ENCODE data around the gene GABARAPL2. TPM values are rescaled to one million over a fixed set of nuclear protein-coding genes. Genes with fewer than 3 reads are reported as not detected.
"Not testable (repeated sequence)": the region's sequence is repeated elsewhere in the genome, so short reads cannot be mapped to it uniquely, and the experiment has no call there.

The GABARAPL2 gene
- total RNA-seq, 2 experiments from 2014 or later = 60.7 to 66.2 TPM

DNA sequence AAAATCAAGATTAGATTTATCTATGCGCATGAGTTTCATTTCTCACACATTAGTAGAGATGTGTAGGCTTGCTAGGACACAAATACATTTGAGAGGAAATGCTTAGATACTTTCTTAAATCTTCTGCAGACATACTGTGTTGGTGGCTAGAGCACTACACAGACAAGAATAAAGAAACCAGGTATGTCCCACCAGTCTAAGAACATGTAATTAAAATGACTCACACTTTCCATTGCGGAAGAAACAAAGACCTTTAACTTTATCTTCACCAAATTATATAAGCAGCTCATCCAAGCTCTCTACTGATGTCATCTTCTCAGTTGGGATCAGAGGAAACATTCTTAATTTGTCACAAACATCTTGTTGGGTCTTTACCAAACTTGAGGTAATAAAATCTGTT is 12.5 kb downstream of the GABARAPL2 start:
- no peak overlapping the region for H3K4me3 Mint-ChIP-seq
- ChIA-PET POLR2A (no interaction called here), CTCF (no interaction called here)
- no peak for DNase-seq
- H3K27me3 Mint-ChIP-seq = no peaks in the 10 kb centered on the region
- H3K36me3 Mint-ChIP-seq (ENCODE audit: low read depth) = peaks cover 30% of the 10 kb centered on the region
- H3K9me3 Mint-ChIP-seq = no peaks in the 10 kb centered on the region
- no peak overlapping the region for H3K27ac Mint-ChIP-seq
- peaks cover 14% of the 10 kb centered on the region for H3K4me1 Mint-ChIP-seq

DNA sequence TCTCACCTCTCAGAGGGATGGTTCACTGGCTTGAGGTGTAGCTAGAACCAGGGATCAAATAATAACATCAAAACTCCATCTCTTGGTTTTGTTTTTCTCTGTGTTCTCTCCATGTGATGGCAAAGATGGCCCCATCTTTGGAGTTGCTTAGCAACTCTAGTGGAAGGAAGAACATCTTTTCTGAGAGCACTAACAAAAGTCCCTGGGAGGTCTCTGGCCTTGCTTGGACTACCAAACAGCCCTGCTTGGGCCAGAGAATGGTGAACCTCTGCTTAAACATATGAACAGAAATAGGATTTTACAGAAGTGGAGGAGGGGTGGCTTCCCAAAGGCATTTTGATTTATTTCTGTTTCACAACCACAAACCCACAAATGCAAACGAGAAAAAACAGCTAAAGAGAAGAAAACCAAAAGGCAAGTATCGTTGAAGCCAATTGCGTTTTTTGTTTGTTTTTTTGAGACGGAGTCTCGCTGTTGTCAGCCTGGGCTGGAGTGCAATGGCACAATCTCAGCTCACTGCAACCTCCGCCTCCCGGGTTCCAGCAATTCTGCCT is 13.2 kb downstream of the GABARAPL2 start:
- POLR2A ChIA-PET = no interaction called here
- Mint-ChIP-seq H3K9me3 (no peaks in the 10 kb centered on the region), H3K27ac (no peak overlapping the region), H3K27me3 (no peaks in the 10 kb centered on the region), H3K36me3 (ENCODE audit: low read depth) (peaks cover 28% of the 10 kb centered on the region), H3K4me1 (peaks cover 14% of the 10 kb centered on the region), H3K4me3 (no peak overlapping the region)
- no peak for DNase-seq
- CTCF ChIA-PET = interaction anchor here (1.1 kb wide), 1 partner anchor 97 kb away, joined by 3 read pairs; the partner anchor contains the start of gene CPHXL2

DNA sequence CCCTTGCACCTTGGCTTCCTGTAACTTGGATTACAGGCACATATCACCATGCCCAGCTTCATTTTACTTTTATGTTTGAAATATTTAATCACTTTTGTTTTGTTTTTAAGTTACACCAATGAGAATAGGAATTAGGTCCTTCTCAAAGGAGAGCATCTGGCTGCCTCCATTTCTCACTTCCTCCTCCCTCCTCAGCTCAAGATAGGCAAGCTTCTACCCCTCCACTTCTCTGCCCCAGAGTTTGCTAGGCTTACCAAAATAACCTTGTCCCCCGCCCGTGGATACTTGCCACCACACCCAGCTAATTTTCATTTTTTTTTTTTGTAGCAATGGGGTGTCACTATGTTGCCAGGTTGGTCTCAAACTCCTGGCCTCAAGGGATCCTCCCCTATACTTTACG is 17.9 kb downstream of the GABARAPL2 start:
- Mint-ChIP-seq H3K9me3 (no peaks in the 10 kb centered on the region), H3K36me3 (ENCODE audit: low read depth) (peaks cover 15% of the 10 kb centered on the region), H3K27ac (no peak overlapping the region), H3K4me3 (no peak overlapping the region), H3K4me1 (peaks cover 6% of the 10 kb centered on the region), H3K27me3 (no peaks in the 10 kb centered on the region)
- no peak for DNase-seq
- ChIA-PET POLR2A (no interaction called here), CTCF (no interaction called here)

DNA sequence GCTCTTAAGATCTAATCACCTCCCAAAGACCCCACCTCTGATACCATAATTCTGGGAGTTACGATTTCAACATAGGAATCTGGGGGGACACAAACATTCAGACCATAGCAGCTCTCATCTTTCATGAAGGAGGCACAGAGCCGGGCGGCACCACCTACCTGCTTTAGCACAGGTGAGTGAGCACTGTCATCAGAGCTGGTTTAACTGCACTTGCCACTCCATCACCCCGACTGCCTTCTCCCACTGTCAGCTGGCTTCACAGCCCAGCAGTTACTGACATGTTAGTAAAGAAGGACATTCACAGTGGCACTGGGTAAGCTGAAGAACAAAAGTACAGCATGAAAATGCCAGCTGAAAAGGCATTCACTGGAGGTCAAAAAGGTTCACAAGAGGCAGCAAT is 22.5 kb downstream of the GABARAPL2 start:
- ChIA-PET CTCF (interaction anchor here (1.2 to 1.4 kb wide), 2 partner anchors 24 to 53 kb away, joined by 3 to 4 read pairs; no protein-coding TSS in a partner anchor), POLR2A (no interaction called here)
- Mint-ChIP-seq H3K36me3 (ENCODE audit: low read depth) (peaks cover 3% of the 10 kb centered on the region), H3K9me3 (no peaks in the 10 kb centered on the region), H3K27me3 (no peaks in the 10 kb centered on the region), H3K4me1 (peaks cover 3% of the 10 kb centered on the region), H3K4me3 (no peak overlapping the region), H3K27ac (no peak overlapping the region)
- DNase-seq = no peak

DNA sequence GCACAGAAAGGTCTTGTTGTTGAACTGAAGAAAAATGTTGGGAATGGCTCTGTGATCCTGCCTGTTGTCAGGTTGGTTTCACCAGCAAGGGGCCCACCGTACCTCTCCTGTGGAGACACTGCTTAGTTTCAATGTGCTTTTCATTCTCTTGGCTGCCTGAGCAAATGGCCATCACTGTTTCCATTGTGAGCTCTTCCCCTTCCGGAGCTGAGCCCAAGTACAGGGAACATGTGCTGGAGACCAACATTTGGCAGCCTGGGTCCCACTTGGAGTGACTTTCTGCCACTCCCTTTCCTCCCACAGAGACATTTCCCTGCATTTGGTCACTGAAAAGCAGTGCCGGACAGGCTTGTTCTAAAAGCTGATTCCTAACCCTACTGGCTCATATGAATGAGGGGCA is 23.1 kb downstream of the GABARAPL2 start:
- no peaks in the 10 kb centered on the region for H3K27me3 Mint-ChIP-seq
- ChIA-PET CTCF (interaction anchor here (0.7 to 1.4 kb wide), 2 partner anchors 52 to 72 kb away, joined by 3 read pairs; no protein-coding TSS in a partner anchor), POLR2A (no interaction called here)
- H3K4me3 Mint-ChIP-seq = no peak overlapping the region
- H3K9me3 Mint-ChIP-seq = no peaks in the 10 kb centered on the region
- peaks cover 9% of the 10 kb centered on the region for H3K4me1 Mint-ChIP-seq
- peaks cover 5% of the 10 kb centered on the region for H3K36me3 Mint-ChIP-seq (ENCODE audit: low read depth)
- DNase-seq = no peak
- no peak overlapping the region for H3K27ac Mint-ChIP-seq

DNA sequence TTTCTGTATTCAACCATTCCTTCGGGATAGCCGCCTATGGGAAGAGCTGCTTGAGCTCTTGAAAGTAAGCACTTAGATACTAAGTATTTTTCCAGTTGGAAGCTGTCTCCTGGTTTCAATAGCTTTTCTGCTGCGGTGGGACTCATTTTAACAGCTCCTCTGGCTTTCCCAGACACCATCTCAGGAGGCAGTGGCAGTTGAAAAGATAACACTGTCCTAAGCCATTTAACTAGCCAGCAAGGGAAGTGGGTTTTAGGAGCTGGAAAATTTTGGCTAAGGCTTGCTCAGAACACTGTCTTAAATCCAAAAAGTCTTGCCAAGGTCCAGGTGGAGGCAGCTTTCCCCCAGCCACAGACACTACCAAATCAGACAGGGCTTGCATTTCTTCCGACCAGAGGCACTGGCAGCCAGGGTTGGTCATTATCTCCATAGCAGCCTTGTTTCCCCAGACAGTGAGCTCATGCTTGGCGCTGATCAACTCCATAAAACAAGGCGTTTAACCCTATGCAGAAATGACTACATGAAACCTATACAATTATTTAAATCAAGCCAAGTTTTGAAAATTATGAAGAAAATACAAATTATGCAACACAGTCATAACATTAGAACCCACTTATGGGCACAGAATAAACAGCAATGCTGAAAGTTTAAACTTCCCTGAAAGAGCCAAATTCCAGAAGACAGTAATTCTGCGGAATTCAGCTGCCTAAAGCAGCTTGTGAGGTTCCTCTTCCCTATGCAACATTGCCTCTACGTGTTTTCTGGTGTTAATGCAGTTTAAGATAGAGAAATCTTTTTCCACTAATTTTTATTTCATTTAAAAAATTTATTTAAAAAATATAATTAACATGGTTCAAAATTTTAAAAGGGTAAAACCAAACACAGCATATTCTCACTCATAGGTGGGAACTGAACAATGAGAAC is 25.0 kb downstream of the GABARAPL2 start:
- CTCF ChIA-PET = interaction anchor here (0.6 to 1.4 kb wide), 3 partner anchors 15 to 115 kb away, joined by 3 to 4 read pairs (median 3); no protein-coding TSS in a partner anchor
- Mint-ChIP-seq H3K36me3 (ENCODE audit: low read depth) (peaks cover 8% of the 10 kb centered on the region), H3K9me3 (no peaks in the 10 kb centered on the region)

DNA sequence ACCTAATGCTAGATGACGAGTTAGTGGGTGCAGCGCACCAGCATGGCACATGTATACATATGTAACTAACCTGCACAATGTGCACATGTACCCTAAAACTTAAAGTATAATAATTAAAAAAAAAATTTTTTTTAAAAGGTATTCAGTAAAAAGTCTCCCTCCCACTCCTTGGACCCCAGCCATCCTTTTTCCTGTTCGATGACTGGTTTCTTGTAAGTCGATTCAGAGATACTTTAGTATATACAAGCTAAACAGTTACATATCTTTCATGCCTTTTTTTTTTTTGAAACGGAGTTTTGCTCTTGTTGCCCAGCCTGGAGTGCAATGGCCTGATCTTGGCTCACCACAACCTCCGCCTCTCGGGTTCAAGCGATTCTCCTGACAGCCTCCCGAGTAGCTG is 25.7 kb downstream of the GABARAPL2 start:
- DNase-seq; H3K9me3 Mint-ChIP-seq; H3K36me3 Mint-ChIP-seq (ENCODE audit: low read depth); H3K27ac Mint-ChIP-seq; H3K4me3 Mint-ChIP-seq; H3K27me3 Mint-ChIP-seq: not testable (repeated sequence)
- POLR2A ChIA-PET = interaction anchor here (0.6 kb wide), 1 partner anchor 248 kb away, joined by 3 read pairs; no protein-coding TSS in a partner anchor
- CTCF ChIA-PET = interaction anchor here (1.4 kb wide), 1 partner anchor 27 kb away, joined by 3 read pairs; no protein-coding TSS in a partner anchor
- peaks cover 16% of the 10 kb centered on the region for H3K4me1 Mint-ChIP-seq

More for the DNA sequence above, 25.0 kb downstream of the GABARAPL2 start:
- Mint-ChIP-seq H3K4me3 (no peak overlapping the region), H3K27ac (no peak overlapping the region), H3K27me3 (no peaks in the 10 kb centered on the region), H3K4me1 (peaks cover 16% of the 10 kb centered on the region)
- POLR2A ChIA-PET = interaction anchor here (0.6 kb wide), 1 partner anchor 247 kb away, joined by 3 read pairs; no protein-coding TSS in a partner anchor
- DNase-seq = no peak

DNA sequence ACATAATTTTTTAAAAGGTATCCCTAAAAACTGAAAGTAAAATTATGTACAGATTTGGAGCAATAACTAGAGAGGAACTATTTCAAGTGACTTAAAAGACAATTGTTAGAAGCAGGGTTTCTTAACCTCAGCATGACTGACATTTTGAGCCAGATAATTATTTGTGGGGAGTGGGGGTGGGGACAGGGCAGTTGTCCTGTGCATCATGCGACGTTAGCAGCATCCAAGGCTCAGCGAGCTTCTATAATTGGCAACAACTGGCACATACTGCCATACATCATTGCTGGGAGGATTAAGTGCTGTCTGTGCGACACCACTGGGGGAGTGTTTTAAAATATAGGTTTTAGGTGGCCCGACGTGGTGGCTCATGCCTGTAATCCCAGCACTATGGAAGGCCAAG is 27.1 kb downstream of the GABARAPL2 start:
- CTCF ChIA-PET = no interaction called here
- peaks cover 16% of the 10 kb centered on the region for H3K4me1 Mint-ChIP-seq
- H3K36me3 Mint-ChIP-seq (ENCODE audit: low read depth) = peaks cover 19% of the 10 kb centered on the region
- DNase-seq = no peak
- POLR2A ChIA-PET = no interaction called here
- no peaks in the 10 kb centered on the region for H3K9me3 Mint-ChIP-seq
- H3K27ac Mint-ChIP-seq = no peak overlapping the region
- no peak overlapping the region for H3K4me3 Mint-ChIP-seq
- H3K27me3 Mint-ChIP-seq = no peaks in the 10 kb centered on the region

DNA sequence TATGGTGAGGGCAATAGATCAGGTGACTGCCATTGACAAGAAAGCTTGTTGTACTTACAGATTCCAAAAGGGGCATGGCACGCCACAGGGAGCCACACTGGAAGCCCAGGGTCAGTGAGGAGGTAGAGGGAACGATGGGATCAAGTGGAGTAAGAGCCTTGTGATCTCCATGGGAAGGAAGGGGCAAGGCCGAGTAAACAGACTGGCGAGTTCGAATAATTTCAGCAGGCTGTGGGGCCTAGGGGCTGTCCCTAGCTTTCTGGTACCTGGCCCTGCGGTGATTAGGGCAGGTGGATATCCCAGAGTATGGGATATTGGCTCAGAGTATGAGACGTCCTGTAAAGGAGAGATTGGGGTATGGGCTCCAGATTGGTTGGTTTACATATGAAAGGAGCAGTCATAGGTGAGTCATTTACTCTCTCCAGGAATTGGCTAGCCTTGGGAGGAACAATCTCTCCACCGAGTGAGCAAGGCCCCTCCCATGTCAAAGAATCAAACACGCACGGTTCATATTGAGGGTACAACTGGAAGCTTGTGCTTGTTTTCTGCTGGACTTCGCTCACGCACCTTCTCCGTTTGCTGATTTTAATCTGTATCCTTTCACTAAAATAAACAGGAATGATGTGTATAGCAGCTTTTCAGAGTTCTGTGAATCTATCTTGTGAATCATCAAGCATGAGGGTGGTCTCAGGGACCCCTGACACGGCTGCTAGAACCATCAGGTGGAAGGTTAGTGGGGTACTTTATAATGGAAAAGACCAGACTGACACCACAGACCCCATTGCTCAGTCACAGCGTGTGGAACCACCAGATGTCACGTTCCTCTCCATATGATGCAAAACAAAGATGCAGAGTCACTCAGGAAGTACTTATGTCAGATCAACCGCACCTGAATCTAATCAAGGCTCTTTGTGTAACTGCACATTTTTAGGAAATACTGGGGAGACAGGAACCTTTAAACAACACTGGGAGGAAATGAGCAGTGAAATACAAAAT is 27.9 kb downstream of the GABARAPL2 start:
- CTCF ChIA-PET = no interaction called here
- H3K4me1 Mint-ChIP-seq = peaks cover 16% of the 10 kb centered on the region
- peak; percentile 11 for DNase-seq
- H3K27ac Mint-ChIP-seq = peak overlapping the region; percentile 57
- H3K27me3 Mint-ChIP-seq = no peaks in the 10 kb centered on the region
- H3K4me3 Mint-ChIP-seq = no peak overlapping the region
- POLR2A ChIA-PET = no interaction called here
- H3K36me3 Mint-ChIP-seq (ENCODE audit: low read depth) = peaks cover 20% of the 10 kb centered on the region
- no peaks in the 10 kb centered on the region for H3K9me3 Mint-ChIP-seq

DNA sequence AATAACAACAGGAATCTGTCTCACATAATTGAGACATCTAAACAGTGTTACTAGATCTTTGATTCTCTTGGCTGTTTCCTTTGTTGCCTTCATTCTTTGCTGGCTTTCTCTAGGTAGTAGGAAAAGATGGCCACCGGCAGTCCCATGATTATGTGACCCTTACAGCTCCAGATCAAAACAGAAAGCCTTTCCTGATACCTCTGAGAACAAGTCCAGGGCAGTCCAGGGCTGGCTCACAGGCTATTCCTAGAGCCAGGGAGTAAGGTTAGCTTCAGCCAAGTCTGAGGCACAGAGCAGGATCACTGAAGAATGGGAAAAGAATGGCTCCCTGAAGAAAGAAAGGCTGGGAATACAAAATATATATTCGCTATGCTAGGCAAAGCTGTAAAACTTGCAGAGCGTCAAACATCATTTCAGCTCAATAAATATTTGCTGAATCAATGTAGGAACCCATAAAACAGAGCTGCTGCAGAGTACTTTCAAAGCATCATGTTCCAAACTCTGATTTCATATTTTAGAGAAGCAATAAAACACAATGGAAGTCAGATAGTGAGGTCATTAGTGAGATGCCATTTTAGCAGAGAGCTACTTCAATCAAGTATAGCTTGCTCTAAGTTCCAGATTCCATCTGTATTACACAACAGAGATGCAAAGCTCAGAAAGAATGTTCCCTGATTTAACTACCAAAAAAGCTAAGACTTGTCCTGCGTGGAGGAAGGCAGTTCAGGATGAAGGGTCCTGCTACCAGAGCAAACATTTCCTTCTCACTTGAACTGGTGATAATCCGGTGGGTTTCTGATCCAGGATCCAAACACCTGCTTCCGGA is 33.5 kb downstream of the GABARAPL2 start:
- ChIA-PET POLR2A (no interaction called here), CTCF (interaction anchor here (0.5 to 1.0 kb wide), 4 partner anchors 10 to 82 kb away, joined by 3 read pairs; no protein-coding TSS in a partner anchor)
- Mint-ChIP-seq H3K27ac (no peak overlapping the region), H3K36me3 (ENCODE audit: low read depth) (peaks cover 59% of the 10 kb centered on the region), H3K4me1 (peaks cover 6% of the 10 kb centered on the region), H3K4me3 (no peak overlapping the region), H3K27me3 (no peaks in the 10 kb centered on the region), H3K9me3 (peaks cover 11% of the 10 kb centered on the region)
- DNase-seq = no peak

DNA sequence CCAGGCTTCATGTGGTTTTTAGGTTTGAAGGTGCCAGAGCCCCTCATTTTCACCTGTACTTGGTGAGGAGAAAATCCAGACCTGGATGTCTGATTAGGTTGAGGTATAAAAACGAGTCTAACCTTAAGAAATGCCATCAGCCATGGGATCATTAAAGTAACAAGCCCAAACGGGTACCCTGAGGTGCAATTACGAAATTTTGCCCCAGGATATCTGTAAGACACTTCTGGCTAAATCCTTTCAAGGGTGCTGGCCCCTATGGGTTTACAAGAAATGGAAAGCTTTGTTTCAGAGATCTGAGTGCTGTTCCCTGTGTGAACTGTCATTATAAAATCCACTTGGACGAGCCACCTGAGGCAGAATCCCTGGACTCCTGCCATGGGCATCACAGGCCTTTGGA is 37.1 kb downstream of the GABARAPL2 start:
- H3K4me1 Mint-ChIP-seq = no peaks in the 10 kb centered on the region
- ChIA-PET CTCF (interaction anchor here (0.7 kb wide), 1 partner anchor 17 kb away, joined by 3 read pairs; no protein-coding TSS in a partner anchor), POLR2A (no interaction called here)
- H3K27me3 Mint-ChIP-seq = no peaks in the 10 kb centered on the region
- no peak for DNase-seq
- no peak overlapping the region for H3K27ac Mint-ChIP-seq
- H3K9me3 Mint-ChIP-seq = peaks cover 11% of the 10 kb centered on the region
- no peak overlapping the region for H3K4me3 Mint-ChIP-seq
- H3K36me3 Mint-ChIP-seq (ENCODE audit: low read depth) = peaks cover 59% of the 10 kb centered on the region

DNA sequence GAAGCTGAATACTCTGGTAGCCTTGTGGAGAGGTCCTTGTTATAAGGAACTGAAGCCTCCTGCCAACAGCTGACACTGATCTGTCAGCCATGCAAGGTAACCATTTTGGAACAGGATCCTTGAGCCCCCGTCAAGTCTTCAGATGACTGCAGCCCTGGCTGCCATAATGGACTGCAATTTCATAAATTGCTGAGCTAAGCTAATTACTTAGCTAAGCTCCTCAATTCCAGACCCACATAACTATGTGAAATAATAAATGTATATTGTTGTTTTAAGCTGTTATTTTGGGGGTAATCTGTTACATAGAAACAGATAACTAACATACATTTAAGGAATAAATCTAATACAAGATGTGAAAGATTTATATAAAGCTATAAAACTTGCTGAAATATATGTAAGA is 40.3 kb downstream of the GABARAPL2 start:
- ChIA-PET CTCF (interaction anchor here (0.9 to 1.2 kb wide), 4 partner anchors 12 to 409 kb away, joined by 3 to 4 read pairs (median 3); no protein-coding TSS in a partner anchor), POLR2A (no interaction called here)
- Mint-ChIP-seq H3K27ac (no peak overlapping the region), H3K4me3 (no peak overlapping the region), H3K4me1 (no peaks in the 10 kb centered on the region), H3K27me3 (no peaks in the 10 kb centered on the region), H3K9me3 (peaks cover 11% of the 10 kb centered on the region), H3K36me3 (ENCODE audit: low read depth) (peaks cover 47% of the 10 kb centered on the region)
- DNase-seq = no peak
